Neural progenitor cell (in vitro differentiated cells): ENCODE results near the gene NDUFA11.

Source experiments
- CTCF ChIP-seq: fragments of 200-600 bp; sonication (generic); IDR thresholded peaks from 2 replicates; pipeline ENCODE4 v1.5.1; 2017; ENCODE audit warnings: antibody characterized with exemption, mild to moderate bottlenecking
- EZH2phosphoT487 ChIP-seq: fragments of 200-600 bp; sonication (generic); IDR thresholded peaks from 2 replicates; pipeline ENCODE4 v1.6.1; 2017; ENCODE audit warnings: antibody characterized with exemption

- TF ChIP-seq EZH2phosphoT487 (no peak), CTCF (no peak)
These were observed 36.1 kb downstream of the NDUFA11 start for GRCh38 chr19:5867201-5868136.
